Mucosa of gallbladder (tissue), 1 donor: ENCODE data around the gene PTPRN2. TPM values are rescaled to one million over a fixed set of nuclear protein-coding genes. Genes with fewer than 3 reads are reported as not detected.

ENCODE experiments used
- DNase-seq: peaks from one replicate; pipeline ENCODE4 v3.0.0-alpha.2; 2020; ENCODE audit warnings: low spot score
- total RNA-seq: library from RNA; stranded (reverse); gene quantifications from one replicate; pipeline ENCODE4 v1.2.1, GENCODE V29; 2021
- donor health status: DM: no; HTN: no; CAD: no.

Gene PTPRN2
- total RNA-seq, 1 donor from 2014 or later = 11.9 TPM

GRCh38 chr7:157719705-157720655, 867.6 kb downstream of the PTPRN2 start:
- no peak for DNase-seq

- no peak for DNase-seq
Observed at GRCh38 chr7:157719008-157719682, 868.5 kb downstream of the PTPRN2 start.

GRCh38 chr7:157718303-157719007, 869.2 kb downstream of the PTPRN2 start:
- DNase-seq = no peak

GRCh38 chr7:157717211-157718174, 870.1 kb downstream of the PTPRN2 start:
- no peak for DNase-seq

- no peak for DNase-seq
Observed at GRCh38 chr7:157715938-157716280, 871.7 kb downstream of the PTPRN2 start.

- DNase-seq = no peak
Observed at GRCh38 chr7:157715071-157715937, 872.3 kb downstream of the PTPRN2 start.

GRCh38 chr7:157714166-157715070, 873.2 kb downstream of the PTPRN2 start:
- no peak for DNase-seq

GRCh38 chr7:157713591-157713990, 874.0 kb downstream of the PTPRN2 start:
- DNase-seq = no peak

- DNase-seq = no peak
Observed at GRCh38 chr7:157712666-157713235, 874.9 kb downstream of the PTPRN2 start.

GRCh38 chr7:157711353-157711888, 876.2 kb downstream of the PTPRN2 start:
- DNase-seq = no peak

GRCh38 chr7:157710396-157710795, 877.2 kb downstream of the PTPRN2 start:
- no peak for DNase-seq

GRCh38 chr7:157709531-157710251, 877.9 kb downstream of the PTPRN2 start:
- no peak for DNase-seq

- DNase-seq = no peak
Observed at GRCh38 chr7:157708919-157709295, 878.7 kb downstream of the PTPRN2 start.

GRCh38 chr7:157707983-157708918, 879.4 kb downstream of the PTPRN2 start:
- DNase-seq = no peak

GRCh38 chr7:157704365-157704764, 883.3 kb downstream of the PTPRN2 start:
- DNase-seq = no peak

- no peak for DNase-seq
Observed at GRCh38 chr7:157703534-157704195, 884.0 kb downstream of the PTPRN2 start.
